ENCODE data around the gene ATP2B2.

The ATP2B2 gene

DNA sequence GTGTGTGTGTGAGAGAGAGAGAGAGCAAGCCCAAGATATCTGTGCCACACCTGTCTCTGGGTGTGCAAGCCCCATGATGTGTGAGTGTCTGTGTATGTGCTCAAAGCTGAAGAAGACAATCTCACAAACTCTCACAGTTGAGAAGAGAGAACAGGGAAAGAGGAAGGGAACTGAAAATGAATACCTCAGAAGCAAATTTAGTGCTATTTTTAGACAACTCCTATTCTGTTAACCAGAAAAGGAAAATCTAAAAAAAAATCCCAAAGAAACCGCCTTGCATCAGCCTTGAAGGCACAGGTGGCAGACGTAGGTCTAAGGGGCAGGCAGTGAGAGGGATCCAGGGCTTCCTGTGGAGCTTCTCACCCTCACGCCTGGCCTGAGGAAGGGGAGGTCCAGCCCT, 47.8 kb downstream of the ATP2B2 start:
- Histone ChIP-seq H3K27ac (ENCODE audit: low read depth, low read length, severe bottlenecking) (no peak overlapping the region), H3K4me1 (ENCODE audit: control insufficient read depth, insufficient read depth, low read length, poor library complexity, severe bottlenecking) (no peaks in the 10 kb centered on the region), H3K4me3 (ENCODE audit: extremely low read depth, insufficient read depth, low read length, poor library complexity, severe bottlenecking) (no peak overlapping the region), H3K9me3 (ENCODE audit: control insufficient read depth, low read length) (no peaks in the 10 kb centered on the region), H3K36me3 (ENCODE audit: control insufficient read depth, insufficient read depth, low read length) (no peaks in the 10 kb centered on the region)
- WGBS, 2 experiments (ENCODE audit: insufficient coverage in 2 of 2): 38 to 40% methylated on average over 3 of the region's 3 CpGs

DNA sequence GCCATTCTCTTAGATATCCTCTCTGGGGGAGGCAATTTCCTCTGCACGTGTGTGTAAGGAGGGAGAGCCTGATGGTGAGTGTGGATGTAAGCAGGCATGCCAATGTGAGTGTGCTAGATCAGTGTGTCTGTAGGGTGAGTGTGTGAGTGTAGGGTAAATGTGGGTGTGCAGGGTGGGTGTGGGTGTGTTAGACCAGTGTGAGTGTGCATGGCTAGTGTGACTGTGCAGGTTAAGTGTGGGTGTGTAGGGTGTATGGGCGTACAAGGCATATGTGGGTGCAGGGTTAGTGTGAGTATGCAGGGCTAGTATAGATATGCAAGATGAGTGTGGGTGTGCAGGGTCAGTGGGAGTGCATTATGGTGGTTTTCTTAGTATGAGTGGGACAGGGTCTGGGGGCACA, 48.4 kb downstream of the ATP2B2 start:
- 38 to 64% methylated on average over 2 of the region's 2 CpGs for WGBS, 2 experiments (ENCODE audit: insufficient coverage in 2 of 2)
- Histone ChIP-seq H3K36me3 (ENCODE audit: control insufficient read depth, insufficient read depth, low read length) (no peaks in the 10 kb centered on the region), H3K4me3 (ENCODE audit: extremely low read depth, insufficient read depth, low read length, poor library complexity, severe bottlenecking) (no peak overlapping the region), H3K4me1 (ENCODE audit: control insufficient read depth, insufficient read depth, low read length, poor library complexity, severe bottlenecking) (no peaks in the 10 kb centered on the region), H3K9me3 (ENCODE audit: control insufficient read depth, low read length) (no peaks in the 10 kb centered on the region), H3K27ac (ENCODE audit: low read depth, low read length, severe bottlenecking) (no peak overlapping the region)

DNA sequence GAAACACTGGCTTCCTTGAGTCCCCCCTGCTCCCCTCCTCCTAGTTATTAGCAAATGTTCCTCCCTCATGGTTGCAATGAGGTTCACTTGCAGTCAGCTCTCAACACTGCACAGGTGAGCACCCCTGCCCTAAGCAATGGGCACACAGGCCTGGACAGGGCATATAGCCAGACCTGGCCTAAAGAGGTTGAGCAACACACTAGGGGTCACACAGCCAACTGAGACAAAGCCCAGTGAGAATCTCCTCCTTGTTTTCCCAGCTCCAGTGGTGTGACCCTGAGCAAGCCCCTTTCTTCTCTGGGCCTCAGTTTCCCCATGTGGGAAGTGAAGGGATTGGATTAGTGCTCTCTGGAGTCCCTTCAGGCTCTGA, 49.9 kb downstream of the ATP2B2 start:
- Histone ChIP-seq H3K36me3 (ENCODE audit: control insufficient read depth, insufficient read depth, low read length) (no peaks in the 10 kb centered on the region), H3K4me1 (ENCODE audit: control insufficient read depth, insufficient read depth, low read length, poor library complexity, severe bottlenecking) (no peaks in the 10 kb centered on the region), H3K27ac (ENCODE audit: low read depth, low read length, severe bottlenecking) (no peak overlapping the region), H3K4me3 (ENCODE audit: extremely low read depth, insufficient read depth, low read length, poor library complexity, severe bottlenecking) (no peak overlapping the region), H3K9me3 (ENCODE audit: control insufficient read depth, low read length) (no peaks in the 10 kb centered on the region)

DNA sequence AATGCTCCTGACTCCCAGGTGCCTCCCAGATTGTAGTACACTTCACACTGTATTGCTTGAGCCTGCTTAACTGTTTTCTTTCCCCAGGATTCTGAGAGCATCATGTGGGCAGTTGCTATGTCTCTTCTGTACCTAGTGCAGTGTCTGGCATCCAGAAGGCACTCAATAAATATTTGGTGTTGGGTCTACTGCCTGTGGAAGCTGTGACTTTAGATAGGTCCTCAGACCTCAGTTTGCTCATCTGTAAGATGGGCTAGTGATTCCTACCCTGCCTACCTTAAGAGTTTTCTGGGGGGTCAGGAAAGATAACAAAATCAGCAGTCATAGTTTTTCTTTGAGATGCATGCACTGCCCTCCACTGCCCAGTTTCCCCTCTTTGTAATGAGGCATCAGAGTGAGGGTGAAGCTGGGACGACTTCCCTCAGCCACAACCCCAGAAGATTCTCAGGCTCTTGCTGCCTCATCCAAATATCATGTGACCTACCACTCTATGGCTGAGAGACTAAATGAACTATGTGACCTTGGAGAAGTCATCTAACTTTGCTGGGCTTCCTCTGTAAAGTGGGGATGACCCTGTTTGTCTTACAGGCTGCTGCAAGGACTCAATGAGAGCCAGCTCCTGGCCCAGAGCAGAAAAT, 50.4 kb downstream of the ATP2B2 start:
- Histone ChIP-seq H3K9me3 (ENCODE audit: control insufficient read depth, low read length) (no peaks in the 10 kb centered on the region), H3K27ac (ENCODE audit: low read depth, low read length, severe bottlenecking) (no peak overlapping the region), H3K4me1 (ENCODE audit: control insufficient read depth, insufficient read depth, low read length, poor library complexity, severe bottlenecking) (no peaks in the 10 kb centered on the region), H3K36me3 (ENCODE audit: control insufficient read depth, insufficient read depth, low read length) (no peaks in the 10 kb centered on the region), H3K4me3 (ENCODE audit: extremely low read depth, insufficient read depth, low read length, poor library complexity, severe bottlenecking) (no peak overlapping the region)
- WGBS, 2 experiments (ENCODE audit: insufficient coverage in 2 of 2): no CpG with 5 or more reads among the region's 1 CpG

DNA sequence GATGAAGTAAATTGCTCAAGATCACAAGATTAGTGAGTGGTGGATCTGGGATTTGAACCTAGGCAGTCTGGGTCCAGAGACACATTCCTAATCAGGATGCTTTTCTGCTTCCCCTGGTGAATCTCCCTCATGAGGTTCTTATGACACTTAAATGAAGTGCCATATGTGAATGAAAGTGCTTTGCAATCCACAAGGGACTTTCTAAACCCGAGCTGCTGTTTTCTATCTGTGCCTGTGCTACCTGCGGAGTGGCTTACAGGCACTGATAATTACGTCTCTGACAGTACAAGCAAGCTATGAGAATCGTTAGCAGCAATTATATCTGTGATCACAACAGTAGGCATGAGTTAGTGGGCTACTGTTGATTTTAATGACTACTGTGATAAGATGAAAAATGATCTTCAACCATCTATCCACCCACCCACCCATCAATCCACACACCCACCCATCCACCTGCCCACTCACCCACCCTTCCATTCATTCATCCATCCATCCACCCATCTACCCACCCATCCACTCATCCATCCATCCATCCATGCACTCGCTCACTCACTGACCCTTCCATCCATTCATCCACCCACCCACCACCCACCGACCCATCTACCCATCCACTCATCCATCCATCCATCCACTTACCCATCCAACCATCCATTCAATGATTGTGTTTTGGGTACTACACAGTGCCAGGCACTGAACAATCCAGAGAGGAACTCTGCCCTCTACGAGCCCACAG, 51.8 kb downstream of the ATP2B2 start:
- Histone ChIP-seq H3K4me1 (ENCODE audit: control insufficient read depth, insufficient read depth, low read length, poor library complexity, severe bottlenecking) (no peaks in the 10 kb centered on the region), H3K27ac (ENCODE audit: low read depth, low read length, severe bottlenecking) (no peak overlapping the region), H3K4me3 (ENCODE audit: extremely low read depth, insufficient read depth, low read length, poor library complexity, severe bottlenecking) (no peak overlapping the region), H3K9me3 (ENCODE audit: control insufficient read depth, low read length) (no peaks in the 10 kb centered on the region), H3K36me3 (ENCODE audit: control insufficient read depth, insufficient read depth, low read length) (no peaks in the 10 kb centered on the region)
- WGBS, 2 experiments (ENCODE audit: insufficient coverage in 2 of 2): 47 to 71% methylated on average over 4 to 5 of the region's 7 CpGs

DNA sequence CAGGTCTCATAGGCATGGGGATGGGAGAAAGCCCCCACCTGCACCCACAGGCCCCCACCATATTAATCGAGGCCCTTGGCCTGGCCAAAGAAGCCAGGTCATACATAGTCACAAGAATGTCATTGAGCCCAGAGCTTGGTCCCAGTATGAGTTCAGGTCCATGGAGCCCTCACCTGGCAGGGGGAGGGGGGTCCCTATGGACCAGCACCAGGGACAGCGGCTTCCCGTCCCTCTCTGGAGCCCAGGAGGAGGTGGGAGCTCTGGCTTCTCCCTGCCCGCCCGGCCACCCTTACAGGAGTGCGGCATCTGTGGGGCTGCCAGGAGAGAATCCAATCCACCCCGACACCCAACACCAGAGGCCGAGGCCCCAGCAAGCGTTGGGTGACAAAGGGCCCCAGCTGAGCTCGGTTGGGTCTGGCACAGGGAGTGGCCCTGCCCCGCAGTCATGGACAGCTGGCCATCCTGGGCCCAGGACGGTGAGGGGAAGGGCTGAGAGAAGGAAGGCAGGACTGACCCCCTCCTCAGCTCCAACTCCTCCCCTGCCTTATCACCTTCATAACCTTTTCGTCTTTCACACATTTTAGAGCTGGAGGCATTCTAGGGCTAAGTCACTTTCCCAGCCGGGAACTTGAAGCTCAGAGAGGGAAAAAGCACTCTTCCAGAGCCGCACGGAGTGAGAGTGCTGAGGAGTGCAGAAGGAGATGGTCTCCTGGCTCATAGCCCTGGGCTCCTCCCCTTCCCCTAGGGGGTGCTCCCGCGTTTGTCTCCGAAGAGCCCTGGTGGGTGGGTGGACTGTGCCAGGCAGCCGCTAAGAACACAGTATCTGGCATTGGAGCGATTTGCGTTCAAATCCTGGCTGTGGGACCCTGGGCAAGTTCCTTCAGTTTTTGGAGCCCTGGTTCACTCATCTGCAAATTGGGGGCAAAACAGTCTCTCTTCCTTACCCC, 54.6 kb downstream of the ATP2B2 start:
- Histone ChIP-seq H3K27ac (ENCODE audit: low read depth, low read length, severe bottlenecking) (no peak overlapping the region), H3K4me1 (ENCODE audit: control insufficient read depth, insufficient read depth, low read length, poor library complexity, severe bottlenecking) (no peaks in the 10 kb centered on the region), H3K4me3 (ENCODE audit: extremely low read depth, insufficient read depth, low read length, poor library complexity, severe bottlenecking) (no peak overlapping the region), H3K9me3 (ENCODE audit: control insufficient read depth, low read length) (no peaks in the 10 kb centered on the region), H3K36me3 (ENCODE audit: control insufficient read depth, insufficient read depth, low read length) (no peaks in the 10 kb centered on the region)
- 58 to 68% methylated on average over 15 to 16 of the region's 22 CpGs for WGBS, 2 experiments (ENCODE audit: insufficient coverage in 2 of 2)

DNA sequence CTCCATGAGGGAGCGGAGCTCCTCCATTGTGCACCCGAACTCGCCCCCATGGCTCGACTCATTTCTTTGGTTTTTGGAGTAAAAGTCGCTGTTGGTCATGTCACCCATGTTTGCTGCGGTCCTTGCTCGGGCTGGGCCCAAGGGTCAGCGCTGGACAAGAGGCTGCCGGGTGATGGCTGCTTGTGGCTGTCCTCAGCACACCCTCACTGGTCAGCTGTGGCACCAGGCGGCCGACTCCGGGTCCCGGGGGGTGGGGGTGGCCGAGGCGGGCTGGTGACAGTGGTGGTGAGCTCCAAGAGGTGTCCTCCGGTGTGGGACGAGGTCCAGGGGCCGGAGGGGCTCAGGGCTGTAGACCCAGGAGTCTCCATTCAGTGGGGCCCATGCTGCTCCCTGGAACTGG, 56.0 kb downstream of the ATP2B2 start:
- Histone ChIP-seq H3K4me1 (ENCODE audit: control insufficient read depth, insufficient read depth, low read length, poor library complexity, severe bottlenecking) (peaks cover 5% of the 10 kb centered on the region), H3K36me3 (ENCODE audit: control insufficient read depth, insufficient read depth, low read length) (no peaks in the 10 kb centered on the region), H3K4me3 (ENCODE audit: extremely low read depth, insufficient read depth, low read length, poor library complexity, severe bottlenecking) (no peak overlapping the region), H3K27ac (ENCODE audit: low read depth, low read length, severe bottlenecking) (no peak overlapping the region), H3K9me3 (ENCODE audit: control insufficient read depth, low read length) (no peaks in the 10 kb centered on the region)
- WGBS, 2 experiments (ENCODE audit: insufficient coverage in 2 of 2): 90 to 95% methylated on average over 9 to 18 of the region's 18 CpGs

DNA sequence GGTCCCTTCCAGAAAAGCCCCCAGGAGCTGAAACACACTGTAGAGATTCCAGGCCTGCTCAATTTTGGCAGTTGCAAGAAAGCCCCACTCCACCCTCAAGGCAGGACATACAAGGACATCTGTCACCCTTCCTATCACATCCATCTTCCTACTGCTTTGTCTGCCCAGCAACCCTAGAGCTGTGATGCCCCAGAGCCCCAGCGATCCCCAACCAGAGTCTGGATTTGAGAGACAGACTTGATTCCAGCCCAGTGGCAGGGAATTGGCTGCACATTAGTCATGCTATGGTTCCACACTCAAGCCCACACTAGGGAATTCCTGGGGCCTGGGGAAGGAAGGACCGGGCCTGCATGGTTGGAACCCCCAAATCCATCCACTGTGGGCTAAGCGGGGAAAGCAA, 56.8 kb downstream of the ATP2B2 start:
- Histone ChIP-seq H3K4me3 (ENCODE audit: extremely low read depth, insufficient read depth, low read length, poor library complexity, severe bottlenecking) (no peak overlapping the region), H3K9me3 (ENCODE audit: control insufficient read depth, low read length) (no peaks in the 10 kb centered on the region), H3K4me1 (ENCODE audit: control insufficient read depth, insufficient read depth, low read length, poor library complexity, severe bottlenecking) (peaks cover 5% of the 10 kb centered on the region), H3K27ac (ENCODE audit: low read depth, low read length, severe bottlenecking) (no peak overlapping the region), H3K36me3 (ENCODE audit: control insufficient read depth, insufficient read depth, low read length) (no peaks in the 10 kb centered on the region)
- WGBS, 2 experiments (ENCODE audit: insufficient coverage in 2 of 2): 100% methylated on average over 2 of the region's 3 CpGs; no CpG with 5 or more reads in 1 of the 2 experiments

DNA sequence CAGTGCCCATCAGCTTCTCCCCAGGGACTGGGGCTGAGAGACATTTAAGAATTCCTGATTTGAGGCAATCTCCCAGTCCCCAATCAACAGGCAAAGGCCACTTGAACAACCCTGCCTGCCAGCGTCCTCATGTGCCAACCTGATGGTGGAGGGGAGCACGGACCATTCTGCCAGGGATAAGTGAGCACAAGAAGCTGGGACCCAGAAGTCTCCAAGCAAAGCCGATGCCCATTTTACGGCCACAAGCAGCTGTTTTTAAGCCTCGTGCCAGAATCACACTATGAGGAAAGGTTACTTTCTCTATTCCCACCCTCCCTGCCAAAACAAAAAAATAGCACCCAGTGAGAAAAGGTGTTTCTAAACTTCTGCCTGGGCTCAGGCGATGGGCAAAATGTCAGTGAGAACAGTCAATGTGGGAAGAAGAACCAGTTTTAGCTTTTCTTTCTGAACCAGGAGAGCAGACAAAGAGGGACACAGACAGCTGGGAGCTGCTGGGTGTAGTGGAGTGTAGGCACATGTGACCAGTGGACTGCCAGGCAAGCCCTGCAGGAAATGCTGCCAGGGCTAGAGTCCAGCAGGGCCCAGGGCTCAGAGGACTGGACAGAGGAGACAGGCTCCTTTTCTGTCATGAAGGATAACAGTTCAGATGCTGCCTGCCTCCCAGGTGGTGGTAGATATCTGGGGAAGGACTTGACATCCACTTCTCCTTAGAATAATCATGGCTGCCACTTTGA, 57.7 kb downstream of the ATP2B2 start:
- WGBS, 2 experiments (ENCODE audit: insufficient coverage in 2 of 2): 83 to 88% methylated on average over 5 to 6 of the region's 6 CpGs
- no peak overlapping the region for H3K27ac ChIP-seq (ENCODE audit: low read depth, low read length, severe bottlenecking)
- H3K9me3 ChIP-seq (ENCODE audit: control insufficient read depth, low read length): no peaks in the 10 kb centered on the region
- H3K4me1 ChIP-seq (ENCODE audit: control insufficient read depth, insufficient read depth, low read length, poor library complexity, severe bottlenecking): peaks cover 5% of the 10 kb centered on the region
- H3K4me3 ChIP-seq (ENCODE audit: extremely low read depth, insufficient read depth, low read length, poor library complexity, severe bottlenecking): no peak overlapping the region
- H3K36me3 ChIP-seq (ENCODE audit: control insufficient read depth, insufficient read depth, low read length): no peaks in the 10 kb centered on the region

DNA sequence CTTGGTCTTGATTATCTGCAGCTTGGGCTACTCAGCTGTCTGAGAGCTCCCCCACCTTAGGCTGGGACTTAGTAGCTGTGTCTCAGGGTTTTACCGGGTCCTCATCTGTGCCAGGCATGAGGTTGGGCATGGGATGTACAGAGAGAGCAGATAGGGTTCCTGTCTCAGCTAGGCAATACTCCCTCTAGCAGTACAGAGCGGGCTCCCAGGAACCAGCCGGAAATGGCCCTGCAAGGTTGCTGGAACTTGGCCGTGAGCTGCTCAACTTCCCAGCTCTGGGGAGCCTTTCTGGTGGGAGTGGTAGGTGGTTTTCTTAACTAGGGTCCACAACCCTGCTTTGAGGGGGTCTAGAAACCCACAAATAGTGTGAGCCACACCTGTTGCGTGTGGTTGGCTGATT, 58.3 kb downstream of the ATP2B2 start:
- Histone ChIP-seq H3K27ac (ENCODE audit: low read depth, low read length, severe bottlenecking) (no peak overlapping the region), H3K4me1 (ENCODE audit: control insufficient read depth, insufficient read depth, low read length, poor library complexity, severe bottlenecking) (peaks cover 5% of the 10 kb centered on the region), H3K4me3 (ENCODE audit: extremely low read depth, insufficient read depth, low read length, poor library complexity, severe bottlenecking) (no peak overlapping the region), H3K9me3 (ENCODE audit: control insufficient read depth, low read length) (no peaks in the 10 kb centered on the region), H3K36me3 (ENCODE audit: control insufficient read depth, insufficient read depth, low read length) (no peaks in the 10 kb centered on the region)
- 88% methylated on average over 4 to 5 of the region's 5 CpGs for WGBS, 2 experiments (ENCODE audit: insufficient coverage in 2 of 2)
